ENCODE results near the gene ABHD4. TPM values are rescaled to one million over a fixed set of nuclear protein-coding genes. Genes with fewer than 3 reads are reported as not detected.

ABHD4 gene
- total and polyA plus RNA-seq, 7 donors, result 6.1 to 64.0 (median 26.4) TPM

GRCh38 chr14:22588526-22589095 lies 9.5 kb upstream of the ABHD4 start:
- WGBS, 3 donors, result 2 to 3% (median 2%) methylated on average over 17 of the region's 17 CpGs
- no peaks in the 10 kb centered on the region for H3K9me3 ChIP-seq
- ATAC-seq (no peak), DNase-seq (no peak)
- TF ChIP-seq, protein P1, sequence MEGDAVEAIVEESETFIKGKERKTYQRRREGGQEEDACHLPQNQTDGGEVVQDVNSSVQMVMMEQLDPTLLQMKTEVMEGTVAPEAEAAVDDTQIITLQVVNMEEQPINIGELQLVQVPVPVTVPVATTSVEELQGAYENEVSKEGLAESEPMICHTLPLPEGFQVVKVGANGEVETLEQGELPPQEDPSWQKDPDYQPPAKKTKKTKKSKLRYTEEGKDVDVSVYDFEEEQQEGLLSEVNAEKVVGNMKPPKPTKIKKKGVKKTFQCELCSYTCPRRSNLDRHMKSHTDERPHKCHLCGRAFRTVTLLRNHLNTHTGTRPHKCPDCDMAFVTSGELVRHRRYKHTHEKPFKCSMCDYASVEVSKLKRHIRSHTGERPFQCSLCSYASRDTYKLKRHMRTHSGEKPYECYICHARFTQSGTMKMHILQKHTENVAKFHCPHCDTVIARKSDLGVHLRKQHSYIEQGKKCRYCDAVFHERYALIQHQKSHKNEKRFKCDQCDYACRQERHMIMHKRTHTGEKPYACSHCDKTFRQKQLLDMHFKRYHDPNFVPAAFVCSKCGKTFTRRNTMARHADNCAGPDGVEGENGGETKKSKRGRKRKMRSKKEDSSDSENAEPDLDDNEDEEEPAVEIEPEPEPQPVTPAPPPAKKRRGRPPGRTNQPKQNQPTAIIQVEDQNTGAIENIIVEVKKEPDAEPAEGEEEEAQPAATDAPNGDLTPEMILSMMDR (IDR thresholded peaks at IDR 0.05), result no peak
- intact Hi-C loops (cut with DNase I), result no loop called here
- peaks cover 0 to 10% of the 10 kb centered on the region in 2 donors for H3K36me3 ChIP-seq (ENCODE audit: insufficient read depth in 1 of 2, low read depth in 1 of 2)
- no peaks in the 10 kb centered on the region for H3K27me3 ChIP-seq (ENCODE audit: insufficient read depth in 3 of 3, low read length in 2 of 3)
- H3K4me1 ChIP-seq, result peaks cover 49% of the 10 kb centered on the region
- peak overlapping the region; percentile 80 for H3K4me3 ChIP-seq
- peak overlapping the region; percentile 94 for H3K27ac ChIP-seq

DNA sequence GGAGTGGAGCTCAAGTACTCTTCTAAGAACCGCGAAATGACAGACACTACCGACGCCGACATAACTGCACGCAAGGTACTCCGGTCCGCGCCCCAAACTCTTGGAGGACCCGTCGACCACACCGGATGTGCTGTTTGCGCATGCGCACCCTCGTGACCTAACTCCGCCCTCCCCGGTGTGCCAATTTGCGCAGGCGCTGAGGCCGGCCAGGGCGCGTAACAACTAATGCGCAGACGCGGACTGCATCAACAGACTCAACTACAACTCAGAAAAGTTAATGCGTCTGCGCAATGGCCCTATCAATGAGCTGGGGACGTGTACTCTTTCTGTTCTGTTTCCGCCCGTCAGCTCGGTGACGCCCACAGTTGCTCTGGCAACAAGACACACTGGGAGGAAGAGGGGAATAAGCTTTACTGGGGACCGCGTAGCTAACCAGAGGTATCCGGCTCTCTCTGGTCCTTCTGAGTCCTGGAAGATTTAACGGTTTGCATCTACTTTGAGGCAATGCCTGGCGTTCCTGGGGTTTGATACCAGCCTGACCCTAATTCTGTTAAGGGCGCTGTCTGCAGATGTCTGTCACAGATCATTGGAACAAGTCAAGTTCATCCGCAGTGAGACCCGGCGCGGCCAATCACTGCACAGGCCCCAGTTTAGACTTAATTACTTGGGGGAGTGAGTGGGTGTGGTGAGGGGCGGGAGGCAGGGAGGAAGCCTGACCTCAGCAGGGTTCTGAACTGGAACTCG lies 8.8 kb upstream of the ABHD4 start, which contains the start of gene DAD1:
Gene DAD1 (minus strand): TSS at position 129 of the 744 bp plus-strand sequence. CDS start 67 bp downstream, at position 62.
- peak; percentile 97 to 99 for DNase-seq
- Histone ChIP-seq H3K27ac (peak within 1 kb of the TSS; percentile 94), H3K27me3 (ENCODE audit: insufficient read depth in 3 of 3, low read length in 2 of 3) (no peaks in the 10 kb centered on the region), H3K9me3 (no peaks in the 10 kb centered on the region), H3K36me3 (ENCODE audit: insufficient read depth in 1 of 2, low read depth in 1 of 2) (peaks cover 0 to 8% of the 10 kb centered on the region in 2 donors), H3K4me3 (peak within 1 kb of the TSS; percentile 80), H3K4me1 (peaks cover 43% of the 10 kb centered on the region)
- peak; percentile 99 for ATAC-seq
- intact Hi-C loops (cut with DNase I), result no loop called here
- TF ChIP-seq, protein P1 (IDR thresholded peaks at IDR 0.05), result no peak
- WGBS, 3 donors, result 0 to 1% (median 1%) methylated on average over 44 of the region's 44 CpGs

- 54 to 61% (median 59%) methylated on average over 3 of the region's 3 CpGs for WGBS, 3 donors
- Histone ChIP-seq H3K4me3 (no peak overlapping the region), H3K9me3 (no peaks in the 10 kb centered on the region), H3K27ac (no peak overlapping the region), H3K27me3 (ENCODE audit: insufficient read depth in 3 of 3, low read length in 2 of 3) (no peaks in the 10 kb centered on the region), H3K36me3 (ENCODE audit: insufficient read depth in 1 of 2, low read depth in 1 of 2) (no peaks in the 10 kb centered on the region), H3K4me1 (peaks cover 5% of the 10 kb centered on the region)
- TF ChIP-seq, protein P1 (IDR thresholded peaks at IDR 0.05), result no peak
- ATAC-seq, result no peak
- intact Hi-C loops (cut with DNase I), result no loop called here
- no peak for DNase-seq
These were observed 4.9 kb upstream of the ABHD4 start for GRCh38 chr14:22593189-22593588.

DNA sequence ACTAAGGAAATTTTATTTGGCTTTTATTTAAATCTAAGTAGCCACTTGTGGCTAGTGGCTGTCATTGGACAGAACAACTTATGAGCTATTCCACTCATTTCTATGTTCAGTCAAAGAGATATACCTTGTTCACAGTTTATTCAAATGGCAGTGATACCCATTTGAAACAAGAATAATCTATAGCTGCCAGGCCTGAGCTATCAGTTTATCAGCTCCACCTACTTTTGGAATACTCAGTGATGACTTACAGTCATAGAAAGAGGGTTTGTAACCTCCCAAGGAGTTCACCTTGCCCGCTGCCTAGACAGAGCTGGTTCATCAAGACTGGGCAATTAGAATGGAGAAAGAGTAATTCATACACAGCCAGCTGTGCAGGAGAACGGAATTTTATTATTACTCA lies 4.5 kb upstream of the ABHD4 start:
- Histone ChIP-seq H3K4me1 (peaks cover 4% of the 10 kb centered on the region), H3K9me3 (no peaks in the 10 kb centered on the region), H3K27ac (no peak overlapping the region), H3K27me3 (ENCODE audit: insufficient read depth in 3 of 3, low read length in 2 of 3) (no peaks in the 10 kb centered on the region), H3K36me3 (ENCODE audit: insufficient read depth in 1 of 2, low read depth in 1 of 2) (no peaks in the 10 kb centered on the region), H3K4me3 (no peak overlapping the region)
- no peak for DNase-seq
- intact Hi-C loops (cut with DNase I), result no loop called here
- 75 to 81% (median 80%) methylated on average over 2 of the region's 2 CpGs for WGBS, 3 donors
- TF ChIP-seq, protein P1 (IDR thresholded peaks at IDR 0.05), result no peak
- ATAC-seq, result no peak

Data from psoas muscle (tissue), 8 donors.